HG02623 (cell line): ENCODE data around the gene WNT10A.

Experiments
- ATAC-seq: cut with Tn5 transposase; IDR thresholded peaks from one replicate; pipeline ENCODE4 v1.9.1; 2021; ENCODE audit warnings: moderate library complexity; ENCODE audit not compliant: unreplicated experiment

The WNT10A gene

GRCh38 chr2:218857371-218858137 lies 23.1 kb upstream of the WNT10A start:
- ATAC-seq = no peak

- no peak for ATAC-seq
Observed at GRCh38 chr2:218858138-218858445, 22.6 kb upstream of the WNT10A start.

GRCh38 chr2:218858671-218859555 lies 21.7 kb upstream of the WNT10A start:
- no peak for ATAC-seq

GRCh38 chr2:218859556-218859987 lies 21.1 kb upstream of the WNT10A start, which contains the start of gene WNT6:
WNT6 (plus strand) TSS chr2:218859805; CDS start chr2:218860038, 233 bp downstream.
- ATAC-seq = no peak

- ATAC-seq = no peak
Observed at GRCh38 chr2:218859988-218860831, 20.4 kb upstream of the WNT10A start.

GRCh38 chr2:218860950-218861381 lies 19.7 kb upstream of the WNT10A start:
- no peak for ATAC-seq

- no peak for ATAC-seq
Observed at GRCh38 chr2:218861645-218862318, 18.9 kb upstream of the WNT10A start.

- ATAC-seq = no peak
Observed at GRCh38 chr2:218863021-218863520, 17.6 kb upstream of the WNT10A start.

GRCh38 chr2:218865396-218865795 lies 15.3 kb upstream of the WNT10A start:
- ATAC-seq = no peak

- ATAC-seq = no peak
Observed at GRCh38 chr2:218865999-218866398, 14.7 kb upstream of the WNT10A start.

- ATAC-seq = no peak
Observed at GRCh38 chr2:218867900-218868299, 12.8 kb upstream of the WNT10A start.

- ATAC-seq = no peak
Observed at GRCh38 chr2:218869064-218869463, 11.6 kb upstream of the WNT10A start.

- ATAC-seq = no peak
Observed at GRCh38 chr2:218870984-218871344, 9.7 kb upstream of the WNT10A start.

- no peak for ATAC-seq
Observed at GRCh38 chr2:218871345-218872302, 9.0 kb upstream of the WNT10A start.

- no peak for ATAC-seq
Observed at GRCh38 chr2:218872645-218873358, 7.8 kb upstream of the WNT10A start.

- no peak for ATAC-seq
Observed at GRCh38 chr2:218873359-218874194, 7.1 kb upstream of the WNT10A start.

- ATAC-seq = no peak
Observed at GRCh38 chr2:218875692-218876246, 4.9 kb upstream of the WNT10A start.
